Stimulated activated CD4-positive, alpha-beta T cell treated with anti-CD3 and anti-CD28 coated beads, Interleukin-1b, Interleukin-23, amount 100 ng/mL, for 48 hours (primary cell): ENCODE measurements around the gene DEXI.
"Not testable (repeated sequence)": the region's sequence is repeated elsewhere in the genome, so short reads cannot be mapped to it uniquely, and the experiment has no call there.

Experiments
- DNase-seq: peaks from one replicate; pipeline ENCODE4 v3.0.0-alpha.2; 2020

The DEXI gene

DNA sequence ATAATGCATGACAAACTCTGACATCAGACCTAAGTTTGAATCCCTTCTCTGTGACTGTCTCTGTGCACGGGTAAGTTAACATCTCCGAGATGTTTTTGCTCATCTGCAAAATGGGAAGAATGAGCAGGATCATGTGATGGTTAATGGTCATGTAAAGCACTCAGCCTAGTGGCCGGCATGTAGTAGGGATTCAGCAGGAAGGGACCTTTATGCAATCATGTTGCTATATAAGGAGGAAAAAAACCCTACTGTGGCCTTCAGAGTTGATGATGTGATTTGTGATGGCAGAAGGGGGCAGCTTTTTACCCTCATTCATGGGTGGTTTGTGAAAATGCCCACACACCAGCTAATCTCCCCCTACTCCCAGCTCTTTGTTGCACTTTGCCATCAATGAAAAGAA is 26.2 kb upstream of the DEXI start:
- DNase-seq: no peak

DNA sequence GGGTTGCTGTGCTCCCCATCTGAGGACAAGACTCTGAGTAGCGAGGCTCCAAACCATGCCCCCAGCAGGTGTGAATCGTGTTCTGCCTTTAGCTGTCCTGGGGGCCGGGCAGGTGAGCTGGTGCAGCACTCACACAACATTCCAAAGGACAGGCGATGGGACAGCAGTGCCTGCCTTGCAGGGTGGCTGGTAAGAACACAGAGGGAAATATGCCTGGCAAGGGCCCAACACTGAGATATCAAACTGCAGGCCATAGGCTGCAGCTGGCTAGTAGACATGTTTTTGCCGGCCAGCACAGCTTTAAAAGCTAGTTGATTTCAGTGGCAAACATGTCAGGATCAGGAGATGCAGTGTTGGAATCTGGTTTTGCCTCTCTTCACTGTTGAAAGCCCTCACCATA is 25.7 kb upstream of the DEXI start:
- DNase-seq: no peak

DNA sequence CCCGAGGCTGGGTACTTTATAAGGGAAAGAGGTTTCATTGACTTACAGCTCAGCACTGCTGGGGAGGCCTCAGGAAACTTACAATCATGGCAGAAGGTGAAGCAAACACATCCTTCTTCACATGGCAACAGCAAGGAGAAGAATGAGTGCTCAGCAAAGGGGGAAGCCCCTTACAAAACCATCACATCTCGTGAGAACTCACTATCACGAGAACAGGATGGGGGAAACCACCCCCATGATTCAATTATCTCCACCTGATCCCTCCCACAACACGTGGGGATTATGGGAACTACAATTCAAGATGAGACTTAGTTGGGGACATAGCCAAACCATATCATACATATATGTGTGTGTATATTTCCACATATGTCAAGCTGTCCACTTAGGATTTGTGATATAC is 24.3 kb upstream of the DEXI start:
- peak; percentile 61 for DNase-seq

DNA sequence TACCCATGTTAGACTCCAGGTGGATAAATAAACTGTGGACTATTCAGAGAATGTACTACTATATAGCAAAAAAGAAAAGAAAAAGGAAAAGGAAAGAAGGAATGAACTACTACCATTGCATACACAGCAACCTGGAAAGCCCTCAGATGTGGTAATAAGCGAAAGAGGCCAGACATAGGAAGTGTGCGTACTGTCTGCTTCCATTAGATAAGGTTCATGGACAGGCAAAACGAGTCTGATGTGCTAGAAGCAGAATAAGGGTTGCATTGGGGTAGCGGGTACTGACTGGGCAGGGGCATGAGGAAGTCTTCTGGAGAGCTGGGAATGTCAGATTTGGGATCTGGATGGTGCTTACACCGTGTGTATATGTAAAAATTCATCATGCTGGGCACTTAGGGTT is 23.9 kb upstream of the DEXI start:
- DNase-seq: no peak

DNA sequence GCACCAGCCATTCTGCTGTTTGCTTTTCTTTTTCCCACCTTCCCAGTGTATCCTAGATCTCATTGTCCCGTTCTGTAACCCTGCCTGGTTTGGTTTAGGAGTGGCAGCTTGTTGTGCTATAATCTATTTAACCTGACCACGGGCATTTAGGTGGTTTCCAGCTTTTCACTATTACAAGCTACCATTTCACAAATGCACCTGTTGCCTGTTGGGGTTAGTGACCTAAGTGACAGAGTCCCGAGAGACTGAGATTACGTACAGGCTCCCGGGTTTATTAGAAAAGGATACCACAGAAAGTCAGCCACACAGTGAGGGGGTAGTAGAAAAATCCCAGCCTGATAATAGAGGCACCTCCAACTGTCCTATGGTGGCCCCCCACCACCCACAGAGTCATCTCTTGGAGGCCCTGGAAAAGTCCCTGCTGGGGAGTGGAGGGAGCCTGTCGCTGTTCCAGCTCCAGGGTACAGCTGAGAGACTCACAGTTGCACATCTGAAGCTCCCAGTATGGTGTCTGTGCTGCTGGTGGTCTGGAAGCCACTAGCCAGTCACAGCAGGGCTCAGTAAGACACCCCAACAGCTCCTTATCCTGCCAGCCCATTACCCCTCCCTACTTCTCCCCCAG is 23.3 kb upstream of the DEXI start:
- peak; percentile 47 for DNase-seq

DNA sequence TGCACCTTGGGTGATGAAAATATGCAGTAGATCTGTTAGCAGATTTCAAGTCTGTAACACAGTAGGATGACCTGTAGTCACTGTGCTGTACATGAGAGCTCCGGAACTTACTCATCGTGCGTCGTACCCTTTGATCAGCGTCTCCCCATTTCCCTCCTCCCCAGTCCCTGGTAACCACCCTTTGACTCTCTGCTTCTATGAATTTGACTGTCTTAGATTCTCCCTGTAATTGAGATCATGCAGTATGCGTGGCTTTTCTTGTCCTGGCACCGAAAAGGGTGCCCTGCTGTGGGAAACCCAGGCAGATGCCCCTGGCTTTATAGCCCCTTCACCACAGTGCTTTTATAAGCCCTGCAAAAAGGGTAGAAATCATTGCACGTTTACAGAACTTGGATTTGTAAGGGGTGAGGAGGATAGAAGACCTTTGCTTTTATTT is 22.6 kb upstream of the DEXI start:
- DNase-seq: peak; percentile 82

DNA sequence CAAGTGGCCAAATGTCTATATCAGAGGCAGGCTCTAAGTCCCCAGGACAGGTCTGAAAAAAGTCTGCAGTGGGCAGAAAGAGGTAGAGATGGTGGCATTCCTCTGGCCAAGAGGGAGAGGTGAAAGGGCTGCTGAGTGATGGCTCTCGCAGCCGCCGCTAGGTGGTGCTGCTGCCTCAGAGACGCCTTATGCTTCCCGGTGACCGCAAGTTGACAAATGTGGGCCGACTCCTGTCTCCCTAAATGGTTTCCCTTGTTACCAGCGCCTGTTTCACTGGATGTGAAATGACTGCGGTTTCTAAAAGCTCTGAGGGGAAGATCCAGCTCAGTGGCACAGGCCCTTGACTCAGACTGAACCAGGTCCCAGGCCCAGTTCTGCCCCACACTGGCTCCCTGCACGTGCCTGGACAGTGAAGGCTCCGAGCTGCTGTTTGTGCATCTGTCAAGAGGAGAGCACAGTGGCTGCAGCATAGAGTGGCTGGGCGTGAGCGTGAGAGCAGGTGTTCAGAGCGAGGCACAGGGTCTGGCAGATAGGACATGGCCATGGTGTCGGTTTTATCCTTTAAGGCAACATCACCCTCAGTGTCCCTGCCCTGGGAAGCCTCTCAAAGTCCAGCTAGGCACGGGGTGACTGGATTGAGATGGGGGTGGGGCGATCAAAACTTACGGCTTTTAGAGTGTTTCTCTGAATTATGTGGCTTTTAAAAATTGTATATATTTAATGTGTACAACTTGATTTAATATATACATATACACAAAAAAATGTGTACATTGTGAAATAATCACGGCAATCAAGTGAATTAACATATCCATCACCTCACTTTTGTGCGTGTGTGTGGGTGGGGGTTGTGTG is 22.0 kb upstream of the DEXI start:
- peak; percentile 87 for DNase-seq

DNA sequence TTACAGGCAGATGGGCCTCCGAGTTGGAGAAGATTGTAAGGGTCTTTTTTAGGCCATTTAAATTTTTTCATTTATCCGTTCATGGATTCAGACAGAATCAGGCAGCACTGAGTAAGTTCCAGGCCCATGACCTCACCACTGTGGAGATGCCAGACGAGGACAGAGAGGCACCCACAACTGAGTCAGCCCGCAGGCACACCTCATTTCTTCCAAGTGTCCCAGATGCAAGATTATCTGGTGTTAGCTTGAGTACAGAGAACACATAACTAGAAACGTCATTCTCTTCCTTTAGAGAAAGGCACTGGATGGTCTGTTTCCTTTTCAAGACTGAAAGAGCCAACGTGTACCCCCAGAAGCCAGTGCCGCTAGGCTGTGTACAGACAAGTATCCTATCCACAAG is 19.0 kb upstream of the DEXI start:
- peak; percentile 55 for DNase-seq

DNA sequence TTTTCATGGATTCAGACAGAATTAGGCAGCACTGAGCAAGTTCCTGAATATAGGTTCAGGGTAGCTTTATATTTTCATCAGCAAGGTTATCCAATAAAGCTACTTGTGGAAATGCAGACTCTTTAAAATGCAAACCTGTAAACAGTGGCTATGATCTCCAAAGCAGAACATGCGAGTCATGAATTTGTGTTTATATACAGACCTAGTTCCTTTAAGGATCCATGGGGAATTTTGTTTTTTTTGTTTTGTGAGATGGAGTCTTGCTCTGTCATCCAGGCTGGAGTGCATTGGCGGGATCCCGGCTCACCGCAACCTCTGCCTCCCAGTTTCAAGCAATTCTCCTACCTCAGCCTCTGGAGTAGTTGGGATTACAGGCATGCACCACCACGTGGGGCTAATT is 16.9 kb upstream of the DEXI start:
- no peak for DNase-seq

DNA sequence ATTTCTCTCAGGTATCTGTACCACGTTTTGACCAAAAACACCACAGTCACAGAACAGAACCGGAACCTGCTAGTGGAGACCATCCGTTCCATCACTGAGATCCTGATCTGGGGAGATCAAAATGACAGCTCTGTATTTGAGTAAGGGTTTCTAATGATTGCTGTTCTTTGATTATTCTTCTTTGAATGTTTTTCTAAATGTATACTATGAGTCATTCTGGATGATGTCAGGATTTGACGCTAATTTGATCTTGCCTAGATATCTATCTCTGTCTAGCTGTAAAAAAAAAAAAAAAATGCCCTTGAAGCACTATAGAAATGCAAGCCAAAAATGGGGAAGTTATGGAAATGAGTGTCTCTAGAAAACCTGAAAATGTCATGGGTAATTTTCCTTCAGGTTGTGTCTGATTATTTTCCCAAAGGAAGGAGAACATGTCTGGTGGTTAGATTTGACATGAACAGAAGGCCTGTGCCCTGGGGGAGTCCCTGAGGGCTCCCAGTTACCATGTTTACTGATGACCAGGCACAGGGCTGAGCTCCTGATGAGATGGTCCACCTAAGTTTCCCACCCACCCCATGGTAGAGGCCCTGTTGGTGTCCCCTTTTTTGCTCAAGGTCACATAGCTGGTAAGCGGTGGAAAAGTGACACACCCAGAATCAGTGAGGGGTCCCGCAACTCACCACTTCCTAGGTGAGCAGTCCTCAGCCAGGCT is 15.7 kb upstream of the DEXI start:
- DNase-seq: no peak

DNA sequence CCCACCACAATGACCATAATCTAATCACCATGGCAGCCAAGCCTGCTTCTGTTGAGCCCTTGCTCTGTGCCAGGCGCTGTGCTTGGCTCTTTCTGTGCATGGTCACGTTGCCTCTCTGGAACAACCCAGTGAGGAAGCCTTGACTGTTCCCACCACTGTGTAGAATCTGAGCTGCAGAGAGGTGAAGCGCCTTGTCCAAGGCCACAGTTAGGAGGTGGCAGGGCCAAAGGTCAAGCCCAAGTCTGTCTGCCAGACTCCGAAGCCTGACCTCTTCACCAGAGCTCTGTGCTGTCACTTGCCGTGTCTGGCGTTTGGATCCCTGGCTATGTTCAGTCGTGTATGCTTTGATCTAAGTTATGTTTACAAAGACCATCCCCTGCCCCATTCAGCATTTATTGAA is 12.6 kb upstream of the DEXI start:
- DNase-seq: no peak

DNA sequence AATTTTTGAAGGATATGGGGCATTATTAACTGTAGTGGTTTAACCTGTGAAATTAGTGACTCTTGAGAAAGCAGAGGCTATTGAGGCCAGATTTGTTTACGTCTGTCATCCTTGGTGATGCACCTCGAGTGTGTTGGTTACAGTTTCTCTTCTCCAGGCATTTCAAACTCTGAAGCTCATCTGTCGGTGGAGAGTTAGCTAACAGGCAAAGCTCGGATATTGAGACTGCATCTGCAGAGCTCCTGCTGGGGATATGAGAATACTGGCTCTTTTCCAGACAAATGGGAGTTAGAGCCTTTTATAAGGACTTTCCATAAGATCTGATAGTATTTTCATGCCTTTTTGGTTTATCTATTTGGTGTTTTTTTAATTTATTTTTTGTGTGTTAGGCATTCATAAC is 8.8 kb upstream of the DEXI start:
- no peak for DNase-seq

DNA sequence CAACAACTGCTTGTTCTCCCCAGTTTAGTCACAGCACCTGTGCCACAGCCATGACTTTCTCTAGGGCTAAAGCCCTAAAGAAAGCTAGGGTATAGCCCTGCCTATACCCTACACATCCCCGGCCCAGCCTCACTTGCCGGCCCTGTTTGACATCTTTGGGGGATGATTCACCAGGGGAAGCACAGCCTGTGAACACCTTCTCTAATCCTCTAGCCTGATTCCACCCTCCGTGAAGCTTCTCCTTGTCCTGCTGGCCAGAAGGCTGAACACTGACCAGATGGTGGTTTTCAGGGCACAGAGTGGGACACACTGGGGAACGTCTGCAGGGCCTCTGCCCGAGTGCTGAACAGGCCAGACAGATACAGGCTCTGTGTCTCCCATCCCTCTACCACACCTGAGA is 8.1 kb upstream of the DEXI start:
- DNase-seq: no peak

DNA sequence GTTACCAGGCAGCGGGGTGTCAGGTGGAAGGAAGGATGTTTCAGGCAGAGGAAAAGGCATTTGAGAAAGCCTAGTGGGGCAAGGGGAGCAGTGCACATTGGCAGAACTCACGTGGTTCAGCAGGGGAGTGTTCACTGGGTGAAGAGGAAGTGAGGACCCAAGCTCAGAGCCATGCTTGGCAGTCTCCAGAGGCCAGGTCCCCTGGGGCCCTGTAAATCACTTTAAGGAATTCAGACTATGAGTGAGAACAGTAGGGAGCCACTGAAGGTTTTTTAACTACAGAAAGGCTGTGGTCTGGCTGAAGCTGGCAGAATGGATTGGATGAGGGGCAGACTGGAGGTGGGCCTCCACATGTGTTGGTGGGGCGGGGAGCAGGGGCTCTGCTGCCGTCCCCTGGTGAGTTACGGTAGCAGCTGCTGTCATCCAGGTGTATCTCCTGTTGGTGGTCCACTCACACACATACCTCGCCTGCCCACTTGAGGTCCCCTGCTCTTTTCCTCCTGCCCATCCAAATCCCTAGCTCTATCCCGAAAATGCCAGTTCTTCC is 7.2 kb upstream of the DEXI start:
- DNase-seq: peak; percentile 62

DNA sequence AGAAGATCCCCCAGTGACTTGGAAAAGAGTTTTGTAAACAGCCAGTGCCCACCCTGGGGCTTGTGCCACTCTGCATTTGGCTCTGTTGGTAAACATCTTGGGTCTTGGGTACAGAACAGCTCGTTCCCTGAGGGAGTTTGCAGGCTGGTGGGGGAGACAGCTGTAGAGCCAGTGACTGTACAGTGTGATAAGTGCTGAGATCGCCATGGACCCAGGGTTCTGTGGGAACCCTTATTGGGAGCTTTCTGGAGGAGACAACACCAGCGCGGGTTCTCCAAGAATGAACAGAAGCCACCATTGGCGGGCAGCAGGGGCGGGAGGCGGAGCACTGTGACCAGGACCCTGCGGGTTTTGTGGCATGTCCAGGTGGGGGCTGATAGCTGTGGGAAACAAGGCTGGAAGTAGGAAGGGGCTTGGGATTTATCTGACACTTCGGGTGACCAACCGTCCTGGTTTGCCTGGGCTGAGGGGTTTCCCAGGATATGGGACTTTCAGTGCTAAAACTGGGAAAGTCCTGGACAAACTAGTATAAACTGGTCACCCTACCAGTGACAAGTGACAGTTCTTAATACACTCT is 5.0 kb upstream of the DEXI start:
- no peak for DNase-seq

DNA sequence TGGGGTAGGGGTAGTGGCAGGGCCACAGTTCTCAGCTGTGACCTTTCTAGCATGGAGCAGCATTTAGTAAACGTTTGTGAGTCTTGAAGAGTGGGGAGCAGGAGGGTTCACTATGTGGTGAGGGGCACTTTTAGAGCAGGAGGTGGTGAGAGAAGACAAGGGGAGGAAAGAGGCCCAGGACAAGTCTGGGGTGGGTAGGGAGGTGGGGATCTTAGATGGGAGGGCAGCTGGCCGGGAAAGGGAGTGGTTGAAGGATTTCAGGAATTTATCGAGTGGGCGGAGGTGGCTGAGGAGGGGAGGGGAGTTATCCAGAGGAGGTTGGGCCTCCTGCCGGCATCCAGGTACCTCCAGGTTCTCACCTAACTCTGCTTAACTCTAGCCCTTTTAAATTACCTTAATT is 4.0 kb upstream of the DEXI start:
- DNase-seq: no peak

DNA sequence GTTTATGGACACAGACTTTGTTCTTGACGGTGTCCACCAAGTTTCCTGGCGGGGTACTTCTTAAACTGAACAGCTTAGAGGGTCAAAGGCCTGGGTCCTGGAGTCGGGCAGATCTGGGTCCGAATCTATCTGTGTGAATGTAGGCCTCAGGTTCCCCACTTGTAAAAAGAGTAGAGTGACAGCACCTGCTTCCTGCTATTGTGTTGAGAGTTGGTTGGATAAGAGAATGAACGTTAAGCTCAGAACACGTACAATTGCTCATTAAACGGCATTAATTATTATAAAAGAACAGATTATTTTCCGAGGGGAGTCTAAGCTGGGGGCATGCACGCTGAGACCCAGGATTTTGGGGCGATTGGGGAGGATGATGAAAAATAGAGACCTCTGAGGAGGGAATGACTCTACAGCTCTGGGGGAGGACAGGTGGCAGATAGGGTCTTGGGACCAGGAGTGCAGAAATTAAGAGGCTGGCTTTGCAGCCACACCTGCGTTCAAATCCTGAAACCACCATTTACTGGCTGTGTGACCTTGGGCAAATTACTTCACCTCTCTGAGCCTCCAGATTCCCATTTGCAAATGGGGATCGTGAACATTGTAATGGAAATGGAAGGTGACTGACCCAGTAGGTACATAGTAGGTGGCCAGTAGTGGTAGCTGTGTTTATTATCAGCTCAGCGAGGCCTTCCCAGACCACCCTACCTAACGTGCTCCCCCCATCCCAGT is 3.0 kb upstream of the DEXI start:
- no peak for DNase-seq

DNA sequence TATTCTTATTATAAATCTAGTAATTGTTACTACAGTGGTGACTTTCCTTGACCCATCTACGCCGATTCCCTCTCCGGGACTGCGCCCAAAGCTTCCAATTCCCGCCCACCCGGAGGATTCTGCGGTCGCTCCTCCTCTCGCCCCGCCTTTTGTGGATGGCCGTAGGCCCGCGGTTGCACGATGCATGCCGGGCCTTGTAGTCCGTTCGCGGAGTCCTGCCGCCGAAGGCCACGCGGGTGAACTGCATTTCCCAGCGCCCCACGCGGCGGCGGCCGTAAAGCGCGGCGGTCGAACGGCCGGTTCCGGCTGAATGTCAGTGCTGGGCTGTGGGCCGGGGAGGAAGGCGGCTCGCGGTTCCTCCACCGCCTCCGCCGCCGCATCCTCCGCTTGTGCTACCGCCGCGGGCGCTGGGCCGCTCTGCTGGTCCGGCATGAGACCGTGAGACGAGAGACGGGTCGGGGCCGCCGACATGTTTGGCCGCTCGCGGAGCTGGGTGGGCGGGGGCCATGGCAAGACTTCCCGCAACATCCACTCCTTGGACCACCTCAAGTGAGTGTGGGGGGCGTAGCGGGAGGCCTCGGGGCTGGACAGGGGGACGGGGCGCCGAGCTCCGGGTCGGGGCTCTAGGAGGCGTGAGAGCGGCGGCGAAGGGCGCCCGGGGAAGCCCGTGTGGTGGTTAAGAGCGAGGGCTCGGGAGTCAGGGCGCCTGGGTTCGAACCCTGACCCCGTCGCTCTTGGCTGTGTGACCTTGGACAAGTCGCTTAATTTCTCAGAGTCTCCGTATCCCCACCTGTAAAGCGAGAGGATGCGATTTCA is 2.2 kb upstream of the DEXI start, which contains the start of gene CLEC16A:
TSS of gene CLEC16A (plus strand) at position 316 of the 816 bp plus-strand sequence. CDS start at position 470, 154 bp downstream.
- DNase-seq: peak; percentile 95

DNA sequence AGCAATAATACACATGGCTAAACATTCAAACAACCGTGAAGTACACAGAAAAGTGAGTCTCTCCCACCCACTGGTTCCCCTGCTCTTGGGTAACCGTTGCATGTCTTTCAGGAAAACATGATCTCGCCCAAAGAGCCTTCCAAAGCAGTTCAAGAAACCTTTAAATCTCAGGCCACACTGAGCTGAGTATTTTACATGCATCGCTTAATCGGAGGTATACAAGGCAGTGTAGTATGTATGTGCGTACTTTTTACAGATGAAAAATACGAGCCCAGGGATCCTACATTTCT is 741 bp upstream of the DEXI start:
- no peak for DNase-seq

DNA sequence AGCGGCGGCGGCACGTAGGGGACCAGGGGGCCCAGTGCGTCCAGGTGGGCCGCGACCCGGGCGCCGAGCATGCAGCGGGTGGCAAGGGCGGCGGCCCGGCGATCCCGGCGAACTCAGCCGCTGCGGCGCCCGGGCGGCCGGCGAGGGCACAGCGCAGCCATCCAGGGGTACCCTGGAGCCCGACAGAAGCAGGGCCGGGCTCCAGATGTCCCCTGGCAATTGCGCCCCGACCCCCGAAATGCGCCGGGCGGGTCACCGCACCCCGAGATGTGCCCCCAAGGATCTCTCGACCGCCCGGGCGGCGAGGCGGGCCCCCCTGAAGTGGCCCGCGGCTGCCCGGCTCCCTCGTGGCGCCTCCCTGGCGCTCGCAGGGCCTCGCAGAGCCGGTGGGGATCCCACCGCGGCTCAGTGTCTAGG is 325 bp downstream of the DEXI start:
- DNase-seq: not testable (repeated sequence)

DNA sequence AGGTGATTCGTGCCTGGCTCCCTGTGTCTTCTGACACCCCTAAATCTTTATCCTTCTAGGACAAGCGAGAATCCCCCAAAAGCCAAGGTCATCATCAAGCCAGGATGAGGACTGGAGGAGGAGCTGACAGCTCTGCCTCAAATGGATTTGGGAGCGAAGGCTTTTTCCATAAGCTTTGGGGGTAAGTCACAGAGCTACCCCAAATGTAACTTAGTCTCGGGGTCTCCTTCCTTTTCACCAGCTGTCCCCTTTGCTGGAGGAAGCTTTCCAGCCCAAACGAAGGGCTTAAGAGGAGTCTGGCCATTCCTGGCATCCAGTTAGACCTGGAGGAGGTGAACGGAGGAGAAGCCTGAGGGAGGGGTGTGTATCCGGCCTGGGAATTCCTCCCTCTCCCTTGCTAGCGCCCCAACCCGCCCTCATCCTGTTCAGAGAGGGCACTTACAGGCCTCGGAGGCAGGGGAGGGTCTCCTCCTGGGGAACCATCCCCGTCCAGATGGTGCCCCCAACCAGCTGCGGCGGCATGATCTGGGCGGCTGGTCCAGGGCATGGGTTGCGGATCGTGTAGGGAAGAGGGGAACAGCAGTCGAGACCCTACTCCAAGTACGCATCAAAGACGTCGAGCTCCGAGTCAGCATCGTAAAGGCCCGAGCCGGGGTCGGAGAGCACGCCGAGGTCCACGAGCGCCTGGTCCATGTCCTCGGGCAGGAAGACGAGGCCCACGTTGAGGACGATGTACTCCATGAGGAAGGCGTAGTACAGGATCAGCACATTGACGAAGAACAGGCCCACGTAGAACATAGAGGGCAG is 938 bp downstream of the DEXI start:
- DNase-seq: no peak
